Right forelimb (tissue), 1 donor: ENCODE results near the gene SERGEF.

Experiments used
- DNase-seq: peaks from one replicate; pipeline ENCODE4 v3.0.0-alpha.2; 2018

Gene SERGEF

GRCh38 chr11:17779861-17780594 lies 232.8 kb downstream of the SERGEF start:
- no peak for DNase-seq

GRCh38 chr11:17778956-17779860 lies 233.6 kb downstream of the SERGEF start:
- no peak for DNase-seq

GRCh38 chr11:17778352-17778751 lies 234.5 kb downstream of the SERGEF start:
- no peak for DNase-seq

- no peak for DNase-seq
Measured at GRCh38 chr11:17777738-17778091, 235.1 kb downstream of the SERGEF start.

- DNase-seq, result no peak
Measured at GRCh38 chr11:17777086-17777737, 235.6 kb downstream of the SERGEF start.

GRCh38 chr11:17776212-17776875 lies 236.5 kb downstream of the SERGEF start:
- no peak for DNase-seq

- no peak for DNase-seq
Measured at GRCh38 chr11:17775507-17776211, 237.2 kb downstream of the SERGEF start.

GRCh38 chr11:17775035-17775348 lies 237.9 kb downstream of the SERGEF start:
- DNase-seq, result no peak

- no peak for DNase-seq
Measured at GRCh38 chr11:17774232-17775034, 238.4 kb downstream of the SERGEF start.

- DNase-seq, result no peak
Measured at GRCh38 chr11:17773674-17774073, 239.2 kb downstream of the SERGEF start.

- no peak for DNase-seq
Measured at GRCh38 chr11:17772704-17773600, 239.9 kb downstream of the SERGEF start.

- DNase-seq, result no peak
Measured at GRCh38 chr11:17771841-17772401, 240.9 kb downstream of the SERGEF start.

GRCh38 chr11:17771415-17771814 lies 241.4 kb downstream of the SERGEF start:
- DNase-seq, result no peak

- DNase-seq, result no peak
Measured at GRCh38 chr11:17770917-17771316, 241.9 kb downstream of the SERGEF start.

- no peak for DNase-seq
Measured at GRCh38 chr11:17770048-17770652, 242.7 kb downstream of the SERGEF start.

- DNase-seq, result no peak
Measured at GRCh38 chr11:17769218-17769617, 243.6 kb downstream of the SERGEF start.

- DNase-seq, result no peak
Measured at GRCh38 chr11:17768547-17768946, 244.3 kb downstream of the SERGEF start.

- DNase-seq, result no peak
Measured at GRCh38 chr11:17767914-17768313, 244.9 kb downstream of the SERGEF start.

GRCh38 chr11:17767301-17767885 lies 245.5 kb downstream of the SERGEF start:
- no peak for DNase-seq
